Ishikawa (cell line): ENCODE data around the gene HRC.

ENCODE experiments used
- CEBPB ChIP-seq: IDR thresholded peaks from 2 replicates; pipeline ENCODE4 v1.6.1; 2012
- CREB1 ChIP-seq: IDR thresholded peaks from 2 replicates; pipeline ENCODE4 v1.6.1; 2012; ENCODE audit warnings: low read depth
- EGR1 ChIP-seq: IDR thresholded peaks from 2 replicates; pipeline ENCODE4 v1.6.1; 2012
- EP300 ChIP-seq: IDR thresholded peaks from 2 replicates; pipeline ENCODE4 v1.6.1; 2012; ENCODE audit warnings: borderline replicate concordance
- FOXM1 ChIP-seq: IDR thresholded peaks from 2 replicates; pipeline ENCODE4 v1.6.1; 2012; ENCODE audit warnings: low read depth, borderline replicate concordance
- MAX ChIP-seq: IDR thresholded peaks from 2 replicates; pipeline ENCODE4 v1.6.1; 2012
- NFIC ChIP-seq: IDR thresholded peaks from 2 replicates; pipeline ENCODE4 v1.6.1; 2012
- RAD21 ChIP-seq: IDR thresholded peaks from 2 replicates; pipeline ENCODE4 v1.6.1; 2012; ENCODE audit warnings: low read depth
- REST ChIP-seq: IDR thresholded peaks from 2 replicates; pipeline ENCODE4 v1.6.1; 2012; ENCODE audit warnings: low read depth, mild to moderate bottlenecking
- TAF1 ChIP-seq: IDR thresholded peaks from 2 replicates; pipeline ENCODE4 v1.6.1; 2012; ENCODE audit warnings: low read depth, mild to moderate bottlenecking
- TCF12 ChIP-seq: IDR thresholded peaks from 2 replicates; pipeline ENCODE4 v1.6.1; 2012; ENCODE audit warnings: low read depth
- TEAD4 ChIP-seq: IDR thresholded peaks from 2 replicates; pipeline ENCODE4 v1.6.1; 2012
- USF1 ChIP-seq: IDR thresholded peaks from 2 replicates; pipeline ENCODE4 v1.6.1; 2012
- YY1 ChIP-seq: IDR thresholded peaks from 2 replicates; pipeline ENCODE4 v1.6.1; 2012; ENCODE audit warnings: low read depth
- ZBTB7A ChIP-seq: IDR thresholded peaks from 2 replicates; pipeline ENCODE4 v1.6.1; 2012; ENCODE audit warnings: low read depth

HRC gene

GRCh38 chr19:49165111-49165750 is 10.0 kb upstream of the HRC start:
- TF ChIP-seq YY1, result no peak
- no peak for TF ChIP-seq TCF12
- no peak for TF ChIP-seq NFIC
- no peak for TF ChIP-seq EP300
- TF ChIP-seq FOXM1, result no peak
- TF ChIP-seq CEBPB, result no peak
- no peak for TF ChIP-seq RAD21
- no peak for TF ChIP-seq ZBTB7A
- no peak for TF ChIP-seq USF1
- no peak for TF ChIP-seq TAF1
- no peak for TF ChIP-seq REST
- TF ChIP-seq EGR1, result no peak
- TF ChIP-seq MAX, result no peak

- TF ChIP-seq FOXM1 (no peak), CEBPB (no peak), RAD21 (no peak), TEAD4 (no peak), TCF12 (no peak), ZBTB7A (no peak), CREB1 (no peak), EGR1 (no peak), USF1 (no peak), EP300 (no peak), MAX (no peak), YY1 (no peak), REST (no peak), TAF1 (no peak), NFIC (no peak)
These were observed 6.8 kb upstream of the HRC start for GRCh38 chr19:49161987-49162386.

- TF ChIP-seq FOXM1 (no peak), YY1 (no peak), EGR1 (no peak), MAX (no peak), TCF12 (no peak), REST (no peak), EP300 (no peak), CEBPB (no peak), RAD21 (no peak), TAF1 (no peak), ZBTB7A (no peak), CREB1 (no peak), USF1 (no peak), TEAD4 (no peak), NFIC (no peak)
These were observed 5.4 kb upstream of the HRC start for GRCh38 chr19:49160450-49161189.
